ENCODE results near the gene ECHDC3.

- TF ChIP-seq POLR2A (IDR thresholded peaks at IDR 0.05) (no peak), CTCF (IDR thresholded peaks at IDR 0.05) (no peak)
These were observed 14.6 kb upstream of the ECHDC3 start for GRCh38 chr10:11727563-11727962.
